NCI-H2029 (cell line): ENCODE results near the gene ALG5.
A peak's percentile ranks its signal among the peaks of the same experiment; 100 is the strongest.

Source experiments
- DNase-seq: peaks from one replicate; lab custom pipeline; 2025; lab: John Stamatoyannopoulos, UW

Gene ALG5

GRCh38 chr13:36999054-36999714 is at the start of gene ALG5:
Gene ALG5, minus strand, starts transcription at chr13:36999340. Its CDS starts 40 bp downstream, at chr13:36999300.
- peak; percentile 57 for DNase-seq

GRCh38 chr13:37047846-37048245 is 48.7 kb upstream of the ALG5 start:
- DNase-seq = no peak

GRCh38 chr13:37047032-37047431 is 47.9 kb upstream of the ALG5 start:
- DNase-seq = no peak

- no peak for DNase-seq
Observed at GRCh38 chr13:37046062-37046461, 46.9 kb upstream of the ALG5 start.

- DNase-seq = no peak
Observed at GRCh38 chr13:37040789-37041188, 41.6 kb upstream of the ALG5 start.

- DNase-seq = no peak
Observed at GRCh38 chr13:37039896-37040295, 40.8 kb upstream of the ALG5 start.

GRCh38 chr13:37037241-37037640 is 38.1 kb upstream of the ALG5 start:
- DNase-seq = no peak

- no peak for DNase-seq
Observed at GRCh38 chr13:37029617-37030016, 30.5 kb upstream of the ALG5 start.

GRCh38 chr13:37027639-37028038 is 28.5 kb upstream of the ALG5 start:
- no peak for DNase-seq

- DNase-seq = no peak
Observed at GRCh38 chr13:37026771-37027170, 27.6 kb upstream of the ALG5 start.

- DNase-seq = no peak
Observed at GRCh38 chr13:37023871-37024270, 24.7 kb upstream of the ALG5 start.

- DNase-seq = no peak
Observed at GRCh38 chr13:37014609-37015008, 15.5 kb upstream of the ALG5 start.

- no peak for DNase-seq
Observed at GRCh38 chr13:37011788-37012187, 12.6 kb upstream of the ALG5 start.

GRCh38 chr13:37011002-37011401 is 11.9 kb upstream of the ALG5 start:
- DNase-seq = no peak

- no peak for DNase-seq
Observed at GRCh38 chr13:37010424-37010823, 11.3 kb upstream of the ALG5 start.

- no peak for DNase-seq
Observed at GRCh38 chr13:37009692-37010091, 10.6 kb upstream of the ALG5 start.

- DNase-seq = no peak
Observed at GRCh38 chr13:37001921-37002250, 2.7 kb upstream of the ALG5 start.

GRCh38 chr13:36998624-36999041 is 507 bp downstream of the ALG5 start:
- DNase-seq = no peak

GRCh38 chr13:36997716-36998427 is 1.3 kb downstream of the ALG5 start:
- DNase-seq = no peak

GRCh38 chr13:36992362-36992761 is 6.8 kb downstream of the ALG5 start:
- DNase-seq = no peak

GRCh38 chr13:36986462-36987240 is 12.5 kb downstream of the ALG5 start:
- DNase-seq = no peak

- no peak for DNase-seq
Observed at GRCh38 chr13:36981156-36981743, 17.9 kb downstream of the ALG5 start.
